Activated CD4-positive, alpha-beta T cell treated with anti-CD3 and anti-CD28 coated beads, Interleukin-2, amount 10 ng/mL, durations not matched to agents 24 days and 14 days (primary cell): ENCODE measurements around the gene RHEB. TPM values are rescaled to one million over a fixed set of nuclear protein-coding genes. Genes with fewer than 3 reads are reported as not detected.

ENCODE experiments used
- DNase-seq: peaks from one replicate; pipeline ENCODE4 v3.0.0; 2022
- H3K27ac Mint-ChIP-seq: one replicate; pipeline ENCODE4 v1.8.0; 2022; ENCODE audit warnings: mild to moderate bottlenecking, mixed read lengths
- H3K27me3 Mint-ChIP-seq: one replicate; pipeline ENCODE4 v1.8.0; 2022; ENCODE audit warnings: mixed read lengths
- H3K36me3 Mint-ChIP-seq: one replicate; pipeline ENCODE4 v1.8.0; 2022; ENCODE audit warnings: low read depth, mild to moderate bottlenecking, mixed read lengths
- H3K4me1 Mint-ChIP-seq: one replicate; pipeline ENCODE4 v1.8.0; 2021; ENCODE audit warnings: mixed read lengths
- H3K4me3 Mint-ChIP-seq: one replicate; pipeline ENCODE4 v1.8.0; 2022; ENCODE audit warnings: mild to moderate bottlenecking, moderate library complexity, mixed read lengths
- H3K9me3 Mint-ChIP-seq: one replicate; pipeline ENCODE4 v1.8.0; 2021; ENCODE audit warnings: mixed read lengths
- intact Hi-C: fragments of 100-400 bp; cut with micrococcal nuclease; formaldehyde crosslinking; loops from one replicate; pipeline ENCODE4 v1.15.1; 2023
- total RNA-seq: library from RNA; stranded (reverse); gene quantifications from 2 replicates; pipeline ENCODE4 v1.2.3, GENCODE V29; 2022

The RHEB gene
- total RNA-seq, 1 donor from 2014 or later = 55.4 TPM

GRCh38 chr7:151437866-151438516, 81.7 kb downstream of the RHEB start:
- H3K27me3 Mint-ChIP-seq = peaks cover 20% of the 10 kb centered on the region
- no peak overlapping the region for H3K27ac Mint-ChIP-seq
- DNase-seq = no peak
- no peak overlapping the region for H3K4me3 Mint-ChIP-seq
- intact Hi-C loops = no loop called here
- H3K4me1 Mint-ChIP-seq = peaks cover 20% of the 10 kb centered on the region
- H3K36me3 Mint-ChIP-seq = no peaks in the 10 kb centered on the region
- no peaks in the 10 kb centered on the region for H3K9me3 Mint-ChIP-seq

- H3K9me3 Mint-ChIP-seq = no peaks in the 10 kb centered on the region
- H3K27ac Mint-ChIP-seq = no peak overlapping the region
Measured at GRCh38 chr7:151437159-151437553, 82.5 kb downstream of the RHEB start.

GRCh38 chr7:151436446-151437158, 83.1 kb downstream of the RHEB start:
- Mint-ChIP-seq H3K9me3 (no peaks in the 10 kb centered on the region), H3K27ac (no peak overlapping the region), H3K27me3 (peaks cover 14% of the 10 kb centered on the region), H3K4me1 (peaks cover 22% of the 10 kb centered on the region), H3K36me3 (no peaks in the 10 kb centered on the region), H3K4me3 (no peak overlapping the region)
- DNase-seq = no peak
- intact Hi-C loops = no loop called here

More at GRCh38 chr7:151437159-151437553, 82.5 kb downstream of the RHEB start:
- no peak for DNase-seq
- Mint-ChIP-seq H3K36me3 (no peaks in the 10 kb centered on the region), H3K4me1 (peaks cover 24% of the 10 kb centered on the region), H3K27me3 (peaks cover 16% of the 10 kb centered on the region), H3K4me3 (no peak overlapping the region)
- intact Hi-C loops = no loop called here

GRCh38 chr7:151435971-151436370, 83.7 kb downstream of the RHEB start:
- no peak overlapping the region for H3K27ac Mint-ChIP-seq
- DNase-seq = no peak
- H3K27me3 Mint-ChIP-seq = peaks cover 11% of the 10 kb centered on the region
- H3K4me1 Mint-ChIP-seq = peaks cover 17% of the 10 kb centered on the region
- intact Hi-C loops = no loop called here
- no peaks in the 10 kb centered on the region for H3K36me3 Mint-ChIP-seq
- H3K9me3 Mint-ChIP-seq = no peaks in the 10 kb centered on the region
- H3K4me3 Mint-ChIP-seq = no peak overlapping the region

- no peaks in the 10 kb centered on the region for H3K36me3 Mint-ChIP-seq
- H3K4me3 Mint-ChIP-seq = no peak overlapping the region
- H3K27ac Mint-ChIP-seq = no peak overlapping the region
- intact Hi-C loops = no loop called here
- H3K27me3 Mint-ChIP-seq = peaks cover 6% of the 10 kb centered on the region
- no peak for DNase-seq
- no peaks in the 10 kb centered on the region for H3K9me3 Mint-ChIP-seq
- peaks cover 15% of the 10 kb centered on the region for H3K4me1 Mint-ChIP-seq
Measured at GRCh38 chr7:151435103-151435916, 84.4 kb downstream of the RHEB start.

- no peak for DNase-seq
Measured at GRCh38 chr7:151434549-151434948, 85.1 kb downstream of the RHEB start.

GRCh38 chr7:151433721-151434400, 85.8 kb downstream of the RHEB start:
- Mint-ChIP-seq H3K27ac (no peak overlapping the region), H3K9me3 (no peaks in the 10 kb centered on the region), H3K4me3 (no peak overlapping the region), H3K36me3 (no peaks in the 10 kb centered on the region), H3K4me1 (peaks cover 25% of the 10 kb centered on the region), H3K27me3 (peaks cover 2% of the 10 kb centered on the region)
- intact Hi-C loops = no loop called here
- DNase-seq = no peak

More at GRCh38 chr7:151434549-151434948, 85.1 kb downstream of the RHEB start:
- no peak overlapping the region for H3K4me3 Mint-ChIP-seq
- no peak overlapping the region for H3K27ac Mint-ChIP-seq
- H3K27me3 Mint-ChIP-seq = peaks cover 4% of the 10 kb centered on the region
- H3K4me1 Mint-ChIP-seq = peaks cover 20% of the 10 kb centered on the region
- intact Hi-C loops = no loop called here
- no peaks in the 10 kb centered on the region for H3K9me3 Mint-ChIP-seq
- H3K36me3 Mint-ChIP-seq = no peaks in the 10 kb centered on the region

- Mint-ChIP-seq H3K27ac (peak overlapping the region; percentile 74), H3K36me3 (no peaks in the 10 kb centered on the region), H3K27me3 (no peaks in the 10 kb centered on the region), H3K9me3 (no peaks in the 10 kb centered on the region), H3K4me1 (peaks cover 28% of the 10 kb centered on the region), H3K4me3 (peak overlapping the region; percentile 45)
- intact Hi-C loops = no loop called here
- DNase-seq = peak; percentile 88
Measured at GRCh38 chr7:151432658-151433521, 86.8 kb downstream of the RHEB start.

- Mint-ChIP-seq H3K4me3 (no peak overlapping the region), H3K27me3 (peaks cover under 1% of the 10 kb centered on the region), H3K9me3 (no peaks in the 10 kb centered on the region), H3K27ac (no peak overlapping the region), H3K4me1 (peaks cover 30% of the 10 kb centered on the region), H3K36me3 (no peaks in the 10 kb centered on the region)
- intact Hi-C loops = loop anchor here (2.0 kb wide), 1 partner anchor 17 kb away; no protein-coding TSS in a partner anchor
- no peak for DNase-seq
Measured at GRCh38 chr7:151431768-151432311, 87.9 kb downstream of the RHEB start.

GRCh38 chr7:151431281-151431767, 88.4 kb downstream of the RHEB start:
- Mint-ChIP-seq H3K9me3 (no peaks in the 10 kb centered on the region), H3K4me3 (no peak overlapping the region), H3K27ac (no peak overlapping the region), H3K36me3 (no peaks in the 10 kb centered on the region), H3K27me3 (peaks cover 2% of the 10 kb centered on the region), H3K4me1 (peaks cover 30% of the 10 kb centered on the region)
- no peak for DNase-seq
- intact Hi-C loops = loop anchor here (2.0 kb wide), 1 partner anchor 17 kb away; no protein-coding TSS in a partner anchor

- Mint-ChIP-seq H3K4me3 (no peak overlapping the region), H3K4me1 (peaks cover 30% of the 10 kb centered on the region), H3K27me3 (peaks cover 2% of the 10 kb centered on the region), H3K36me3 (no peaks in the 10 kb centered on the region), H3K9me3 (no peaks in the 10 kb centered on the region), H3K27ac (peak overlapping the region; percentile 15)
- intact Hi-C loops = loop anchor here (2.0 kb wide), 1 partner anchor 16 kb away; no protein-coding TSS in a partner anchor
- DNase-seq = no peak
Measured at GRCh38 chr7:151430391-151431205, 89.1 kb downstream of the RHEB start.
